Adrenal gland (tissue), 5 donors: ENCODE data around the gene CEACAM5.

ENCODE experiments used
- CTCF ChIP-seq, 6 experiments: fragments of 450-650 bp in 4 of 6; fragments of 200-600 bp in 2 of 6; sonication (generic) in 1 of 6; IDR thresholded peaks; 1 replicate in 5 of 6; 2 replicates in 1 of 6; pipeline versions ENCODE4 v1.5.1 to v1.8.0; 2016 to 2021; ENCODE audit warnings: antibody characterized with exemption in 6 of 6, mild to moderate bottlenecking in 2 of 6, moderate library complexity in 1 of 6
- POLR2A ChIP-seq, 2 donors: fragments of 450-650 bp; IDR thresholded peaks; one replicate each; pipeline ENCODE4 v1.6.1; 2017; ENCODE audit warnings: antibody characterized with exemption in 2 of 2, mild to moderate bottlenecking in 2 of 2, moderate library complexity in 1 of 2
- donor health status: DM: no; HTN: no; CAD: no.

GRCh38 chr19:41691268-41691970, 17.0 kb upstream of the CEACAM5 start:
- TF ChIP-seq CTCF (IDR thresholded peaks at IDR 0.05) (peak in 4 of 6 experiments; percentile 14 to 32 (median 22)), POLR2A (IDR thresholded peaks at IDR 0.05) (no peak)
